CD14-positive monocyte (primary cell): ENCODE data around the gene SPSB4. TPM values are rescaled to one million over a fixed set of nuclear protein-coding genes. Genes with fewer than 3 reads are reported as not detected.

Experiments used
- DNase-seq, 3 donors: peaks; one replicate each; pipeline ENCODE4 v3.0.0-alpha.2; 2011 to 2022
- H2AFZ ChIP-seq: 2 replicates; pipeline ENCODE4 v1.6.0; 2012; ENCODE audit warnings: mild to moderate bottlenecking, low read depth, low read length, inconsistent platforms; ENCODE audit not compliant: insufficient read depth, poor library complexity, severe bottlenecking
- H3K27ac ChIP-seq, 2 donors: 1 replicate in 1 of 2; 2 replicates in 1 of 2; pipeline ENCODE4 v1.5.1; 2012 to 2013; ENCODE audit warnings: low read length in 2 of 2, control low read depth in 1 of 2, inconsistent platforms in 1 of 2, low read depth in 1 of 2, mild to moderate bottlenecking in 1 of 2
- H3K27me3 ChIP-seq, 2 donors: one replicate each; pipeline versions ENCODE4 v1.6.0 to v1.6.1; 2011 to 2013; ENCODE audit warnings: low read length in 2 of 2; ENCODE audit not compliant: control insufficient read depth in 2 of 2, insufficient read depth in 2 of 2
- H3K36me3 ChIP-seq, 2 donors: replicated peaks in 1 of 2; 1 replicate in 1 of 2; 2 replicates in 1 of 2; pipeline versions ENCODE4 v1.5.1 to v1.6.1; 2012 to 2013; ENCODE audit warnings: low read length in 2 of 2, control low read depth in 1 of 2, inconsistent platforms in 1 of 2, mild to moderate bottlenecking in 1 of 2; ENCODE audit not compliant: insufficient read depth in 2 of 2, control insufficient read depth in 1 of 2
- H3K4me1 ChIP-seq, 2 donors: 1 replicate in 1 of 2; 2 replicates in 1 of 2; pipeline versions ENCODE4 v1.5.1 to v1.6.1; 2012 to 2013; ENCODE audit warnings: low read length in 2 of 2, control low read depth in 1 of 2, inconsistent platforms in 1 of 2, mild to moderate bottlenecking in 1 of 2, moderate library complexity in 1 of 2; ENCODE audit not compliant: insufficient read depth in 2 of 2, control insufficient read depth in 1 of 2
- H3K4me2 ChIP-seq: replicated peaks from 2 replicates; pipeline ENCODE3; 2012; ENCODE audit warnings: low read length, moderate library complexity, mild to moderate bottlenecking; ENCODE audit not compliant: poor library complexity, severe bottlenecking; ENCODE audit errors: extremely low read depth
- H3K4me3 ChIP-seq, 3 experiments: fragments of 200-600 bp in 1 of 3; sonication (generic) in 1 of 3; replicated peaks in 1 of 3; 1 replicate in 2 of 3; 2 replicates in 1 of 3; pipeline ENCODE4 v1.5.1; 2011 to 2013; ENCODE audit warnings: low read length in 3 of 3, mild to moderate bottlenecking in 3 of 3, control low read depth in 2 of 3, low read depth in 2 of 3, inconsistent platforms in 1 of 3, moderate library complexity in 1 of 3
- H3K79me2 ChIP-seq: 2 replicates; pipeline ENCODE4 v1.6.0; 2012; ENCODE audit warnings: mild to moderate bottlenecking, control low read depth, inconsistent platforms, low read length, moderate library complexity; ENCODE audit not compliant: insufficient read depth
- H3K9ac ChIP-seq: 2 replicates; pipeline ENCODE4 v1.6.0; 2017; ENCODE audit warnings: low read length, mild to moderate bottlenecking; ENCODE audit not compliant: insufficient read depth, poor library complexity, severe bottlenecking
- H3K9me3 ChIP-seq, 2 donors: replicated peaks in 1 of 2; 1 replicate in 1 of 2; 2 replicates in 1 of 2; pipeline versions ENCODE4 v1.5.1 to v1.6.1; 2012 to 2013; ENCODE audit warnings: low read length in 2 of 2, control low read depth in 1 of 2; ENCODE audit not compliant: control insufficient read depth in 1 of 2, insufficient read depth in 1 of 2
- H4K20me1 ChIP-seq: 2 replicates; pipeline ENCODE4 v1.6.0; 2012; ENCODE audit warnings: mild to moderate bottlenecking, low read length, control low read depth, moderate library complexity; ENCODE audit not compliant: insufficient read depth
- H3K27ac Mint-ChIP-seq, 7 donors: one replicate each; pipeline ENCODE4 v1.8.0; 2020; ENCODE audit warnings: mild to moderate bottlenecking in 7 of 7, mixed read lengths in 7 of 7, moderate library complexity in 6 of 7, inconsistent platforms in 2 of 7
- H3K27me3 Mint-ChIP-seq, 3 donors: one replicate each; pipeline ENCODE4 v1.8.0; 2021 to 2022; ENCODE audit warnings: low read depth in 3 of 3, mild to moderate bottlenecking in 3 of 3, mixed read lengths in 3 of 3, moderate library complexity in 3 of 3, inconsistent platforms in 1 of 3
- H3K36me3 Mint-ChIP-seq, 2 donors: one replicate each; pipeline ENCODE4 v1.8.0; 2020; ENCODE audit warnings: mixed read lengths in 2 of 2, inconsistent platforms in 1 of 2, mild to moderate bottlenecking in 1 of 2
- H3K4me1 Mint-ChIP-seq: one replicate; pipeline ENCODE4 v1.8.0; 2020; ENCODE audit warnings: mild to moderate bottlenecking, mixed read lengths
- H3K4me3 Mint-ChIP-seq, 2 donors: one replicate each; pipeline ENCODE4 v1.8.0; 2020; ENCODE audit warnings: mild to moderate bottlenecking in 2 of 2, mixed read lengths in 2 of 2, moderate library complexity in 1 of 2
- H3K9me3 Mint-ChIP-seq, 7 donors: one replicate each; pipeline ENCODE4 v1.8.0; 2020 to 2022; ENCODE audit warnings: mixed read lengths in 7 of 7, mild to moderate bottlenecking in 6 of 7, moderate library complexity in 6 of 7, inconsistent platforms in 2 of 7
- WGBS: methylation state at CpG from one replicate; pipeline ENCODE4 v1.1.5; 2013; ENCODE audit warnings: missing lambda C conversion rate; ENCODE audit not compliant: insufficient coverage; 5-methylcytosine and 5-hydroxymethylcytosine counted together
- intact Hi-C, 2 donors: fragments of 100-400 bp; cut with micrococcal nuclease; formaldehyde crosslinking; loops; one replicate each; pipeline versions ENCODE4 v1.15.0 to v1.15.1; 2023
- polyA plus RNA-seq, 3 donors: library from polyadenylated mRNA; depleted of rRNA in 1 of 3; unstranded in 2 of 3; stranded (reverse) in 1 of 3; fragments of 300-500 nt in 2 of 3; fragments of >200 nt in 1 of 3; fragmentation: Illumina TruSeq in 2 of 3; gene quantifications; 1 replicate in 2 of 3; 2 replicates in 1 of 3; pipeline ENCODE4 v1.2.3, GENCODE V29; 2012 to 2021
- TF ChIP-seq, protein P1 (sequence below): fragments of 200-600 bp; IDR thresholded peaks from one replicate; pipeline ENCODE4 v1.8.0; 2022; ENCODE audit warnings: antibody characterized with exemption, mild to moderate bottlenecking

SPSB4 gene
- polyA plus RNA-seq, 3 donors, result not detected

- intact Hi-C loops, result loop anchor here (10.0 kb wide), 2 partner anchors 99 to 209 kb away; no protein-coding TSS in a partner anchor
- Mint-ChIP-seq H3K27me3 (peaks cover 0 to 3% (median 3%) of the 10 kb centered on the region in 3 donors), H3K36me3 (no peaks in the 10 kb centered on the region), H3K4me3 (no peak overlapping the region), H3K4me1 (no peaks in the 10 kb centered on the region), H3K9me3 (no peaks in the 10 kb centered on the region), H3K27ac (no peak overlapping the region)
- H3K27ac ChIP-seq, result no peak overlapping the region
- DNase-seq, result no peak
- H3K79me2 ChIP-seq, result no peaks in the 10 kb centered on the region
- no peaks in the 10 kb centered on the region for H3K9me3 ChIP-seq
- H3K36me3 ChIP-seq, result no peaks in the 10 kb centered on the region
- H3K4me3 ChIP-seq, result no peak overlapping the region
- no peak overlapping the region for H3K9ac ChIP-seq
- no peaks in the 10 kb centered on the region for H3K27me3 ChIP-seq
- H3K4me2 ChIP-seq, result no peak overlapping the region
- 100% methylated on average over 3 of the region's 4 CpGs for WGBS
- no peaks in the 10 kb centered on the region for H4K20me1 ChIP-seq
- H3K4me1 ChIP-seq, result no peaks in the 10 kb centered on the region
- H2AFZ ChIP-seq, result no peak overlapping the region
- TF ChIP-seq, protein P1, sequence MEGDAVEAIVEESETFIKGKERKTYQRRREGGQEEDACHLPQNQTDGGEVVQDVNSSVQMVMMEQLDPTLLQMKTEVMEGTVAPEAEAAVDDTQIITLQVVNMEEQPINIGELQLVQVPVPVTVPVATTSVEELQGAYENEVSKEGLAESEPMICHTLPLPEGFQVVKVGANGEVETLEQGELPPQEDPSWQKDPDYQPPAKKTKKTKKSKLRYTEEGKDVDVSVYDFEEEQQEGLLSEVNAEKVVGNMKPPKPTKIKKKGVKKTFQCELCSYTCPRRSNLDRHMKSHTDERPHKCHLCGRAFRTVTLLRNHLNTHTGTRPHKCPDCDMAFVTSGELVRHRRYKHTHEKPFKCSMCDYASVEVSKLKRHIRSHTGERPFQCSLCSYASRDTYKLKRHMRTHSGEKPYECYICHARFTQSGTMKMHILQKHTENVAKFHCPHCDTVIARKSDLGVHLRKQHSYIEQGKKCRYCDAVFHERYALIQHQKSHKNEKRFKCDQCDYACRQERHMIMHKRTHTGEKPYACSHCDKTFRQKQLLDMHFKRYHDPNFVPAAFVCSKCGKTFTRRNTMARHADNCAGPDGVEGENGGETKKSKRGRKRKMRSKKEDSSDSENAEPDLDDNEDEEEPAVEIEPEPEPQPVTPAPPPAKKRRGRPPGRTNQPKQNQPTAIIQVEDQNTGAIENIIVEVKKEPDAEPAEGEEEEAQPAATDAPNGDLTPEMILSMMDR, result no peak
Observed at GRCh38 chr3:141103503-141103902, 52.4 kb downstream of the SPSB4 start.

DNA sequence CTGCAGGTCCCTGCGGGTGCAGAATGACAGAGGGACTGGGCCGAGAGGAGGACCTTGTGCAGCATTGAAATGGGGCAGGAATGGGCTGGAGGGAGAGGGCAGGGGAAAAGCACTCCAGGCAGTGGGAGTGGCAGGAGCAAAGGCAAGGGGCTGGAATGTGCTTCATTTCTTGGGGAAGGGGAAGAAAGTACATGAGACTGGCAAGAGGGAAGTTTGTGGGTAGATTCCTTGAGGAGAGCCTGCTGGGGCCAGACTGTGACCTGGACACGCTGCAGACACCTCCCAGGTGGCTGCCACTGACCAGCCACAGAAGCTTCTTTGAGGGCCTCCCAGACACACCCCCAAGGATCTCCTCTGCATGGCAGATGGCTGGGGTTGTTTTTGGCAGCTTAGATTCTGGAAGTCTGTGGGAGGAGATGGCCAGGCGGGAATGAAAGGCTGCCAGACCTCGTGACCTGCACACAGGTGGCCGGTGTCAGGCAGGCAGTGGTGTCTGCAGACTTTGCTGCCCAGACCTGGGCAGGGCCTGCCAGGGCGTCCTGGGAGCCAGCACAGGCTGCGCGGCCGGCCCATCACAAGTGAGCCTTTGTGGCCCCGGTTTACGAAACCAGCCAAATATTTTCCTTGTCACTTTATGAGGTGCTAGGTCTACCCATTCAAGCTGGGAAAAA is 53.1 kb downstream of the SPSB4 start:
- intact Hi-C loops, result loop anchor here (10.0 kb wide), 2 partner anchors 99 to 209 kb away; no protein-coding TSS in a partner anchor
- 92% methylated on average over 8 of the region's 12 CpGs for WGBS
- no peaks in the 10 kb centered on the region for H3K79me2 ChIP-seq
- no peaks in the 10 kb centered on the region for H4K20me1 ChIP-seq
- Mint-ChIP-seq H3K4me1 (no peaks in the 10 kb centered on the region), H3K9me3 (no peaks in the 10 kb centered on the region), H3K27me3 (peaks cover 0 to 3% (median 3%) of the 10 kb centered on the region in 3 donors), H3K4me3 (no peak overlapping the region), H3K36me3 (no peaks in the 10 kb centered on the region), H3K27ac (peak overlapping the region in 1 of 7 donors; percentile 64)
- H3K27me3 ChIP-seq, result no peaks in the 10 kb centered on the region
- DNase-seq, result no peak
- H3K9me3 ChIP-seq, result no peaks in the 10 kb centered on the region
- H3K4me3 ChIP-seq, result no peak overlapping the region
- H3K4me1 ChIP-seq, result no peaks in the 10 kb centered on the region
- H2AFZ ChIP-seq, result no peak overlapping the region
- no peaks in the 10 kb centered on the region for H3K36me3 ChIP-seq
- no peak overlapping the region for H3K4me2 ChIP-seq
- H3K9ac ChIP-seq, result no peak overlapping the region
- H3K27ac ChIP-seq, result no peak overlapping the region
- TF ChIP-seq, protein P1, result no peak
